Activated T-cell treated with anti-CD3 and anti-CD28 coated beads for 4 hours (primary cell): ENCODE measurements around the gene HINT2.

Experiments
- DNase-seq: peaks from one replicate; pipeline ENCODE4 v3.0.0-alpha.2; 2020

Gene HINT2

DNA sequence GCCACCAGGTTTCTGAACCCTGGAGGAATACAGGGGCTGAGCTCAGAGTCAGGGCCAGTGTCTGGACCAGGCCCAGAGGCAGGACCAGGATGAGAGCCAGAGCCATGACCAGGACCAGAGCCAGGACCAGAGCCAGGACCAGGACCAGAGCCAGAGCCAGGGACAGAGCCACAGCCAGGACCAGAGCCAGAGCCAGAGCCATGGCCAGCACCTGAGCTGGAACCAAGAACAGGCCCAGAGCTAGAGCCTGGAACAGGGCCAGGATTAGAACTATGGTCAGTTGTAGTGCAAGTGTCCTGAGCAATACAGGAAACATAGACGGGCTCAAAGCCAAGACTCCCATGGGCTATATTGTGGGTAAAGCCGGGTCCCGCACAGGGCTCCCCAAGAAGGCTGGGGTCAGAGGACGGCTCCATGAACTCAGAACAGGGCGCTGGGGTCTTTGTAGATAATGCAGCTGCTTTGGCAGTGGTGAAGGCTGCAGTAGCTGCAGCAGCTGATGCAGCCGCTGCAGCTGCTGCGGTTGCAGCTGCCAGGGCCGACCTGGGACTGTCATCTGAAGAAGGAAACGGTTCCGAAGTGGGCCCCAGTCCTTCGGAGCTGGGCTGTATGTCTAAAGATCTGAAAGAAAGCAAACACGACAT, 3.3 kb downstream of the HINT2 start:
- DNase-seq, result no peak

DNA sequence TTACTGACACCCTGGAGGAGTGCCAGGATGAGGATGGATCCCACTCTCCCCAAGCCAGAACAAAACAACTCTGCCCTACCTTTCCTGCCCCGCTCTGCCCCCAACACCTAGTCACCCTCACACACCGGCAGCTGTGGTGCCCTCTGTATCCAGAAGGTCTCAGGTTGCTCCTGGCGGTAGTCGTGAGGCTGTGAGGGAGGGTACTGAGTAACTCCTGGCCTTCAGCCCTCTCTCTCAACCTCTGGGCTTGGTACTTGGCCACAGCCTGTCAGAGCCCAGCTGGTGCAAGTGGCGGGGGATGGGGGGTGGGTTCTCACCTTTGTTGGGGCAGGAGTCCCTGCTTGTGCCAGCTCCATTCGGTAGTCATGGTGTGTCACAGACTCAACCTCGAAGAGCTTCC, 4.7 kb downstream of the HINT2 start:
- DNase-seq, result no peak

GRCh38 chr9:35808433-35808832, 6.4 kb downstream of the HINT2 start:
- no peak for DNase-seq

DNA sequence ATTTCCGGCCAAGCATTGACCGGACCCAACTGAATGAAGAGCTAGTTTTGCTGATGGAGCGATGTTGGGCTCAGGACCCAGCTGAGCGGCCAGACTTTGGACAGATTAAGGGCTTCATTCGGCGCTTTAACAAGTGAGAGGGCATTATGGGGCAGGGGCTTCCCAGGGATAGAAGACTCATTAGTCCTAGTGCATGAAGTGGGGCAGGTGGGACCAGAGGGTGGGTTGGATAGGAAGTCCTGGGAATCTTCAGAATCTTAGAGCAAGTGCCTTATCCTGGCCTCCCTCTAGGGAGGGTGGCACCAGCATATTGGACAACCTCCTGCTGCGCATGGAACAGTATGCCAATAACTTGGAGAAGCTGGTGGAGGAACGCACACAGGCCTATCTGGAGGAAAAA, 8.7 kb downstream of the HINT2 start:
- DNase-seq, result no peak

DNA sequence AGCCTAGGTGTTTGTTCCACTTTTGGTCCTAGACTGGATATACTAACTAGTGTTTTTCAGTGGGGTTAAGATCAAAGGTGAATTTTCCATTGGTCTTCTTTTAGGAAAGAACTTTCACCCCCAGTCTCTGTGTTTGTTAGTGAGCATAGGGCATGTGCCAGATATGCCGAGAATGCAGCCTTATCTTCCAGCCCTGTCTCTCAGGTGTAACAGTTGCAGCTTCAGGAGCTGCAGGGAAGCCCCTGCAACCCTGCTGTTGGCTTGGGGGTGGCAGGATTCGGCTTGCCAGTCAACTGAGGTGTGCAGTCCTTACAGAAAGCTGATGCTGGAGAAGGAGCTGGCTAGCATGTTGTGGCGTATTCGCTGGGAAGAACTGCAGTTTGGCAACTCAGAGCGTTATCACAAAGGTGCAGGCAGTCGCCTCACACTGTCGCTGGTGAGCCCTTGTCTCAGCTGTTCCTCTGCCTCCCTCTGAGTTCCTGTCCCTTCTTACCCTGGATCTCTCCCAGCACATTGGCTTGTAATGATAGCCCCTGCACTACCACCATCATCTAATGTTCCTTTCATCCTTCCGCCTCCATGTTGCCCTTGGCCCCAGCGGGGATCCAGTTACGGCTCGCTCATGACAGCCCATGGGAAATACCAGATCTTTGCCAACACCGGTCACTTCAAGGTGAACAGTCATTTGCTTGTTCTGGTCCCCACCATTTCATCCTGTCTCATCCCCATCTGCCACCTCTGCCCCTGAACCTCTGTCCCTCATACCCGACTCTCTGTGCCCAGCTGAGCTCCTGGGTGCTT, 13.3 kb downstream of the HINT2 start:
- DNase-seq, result no peak

DNA sequence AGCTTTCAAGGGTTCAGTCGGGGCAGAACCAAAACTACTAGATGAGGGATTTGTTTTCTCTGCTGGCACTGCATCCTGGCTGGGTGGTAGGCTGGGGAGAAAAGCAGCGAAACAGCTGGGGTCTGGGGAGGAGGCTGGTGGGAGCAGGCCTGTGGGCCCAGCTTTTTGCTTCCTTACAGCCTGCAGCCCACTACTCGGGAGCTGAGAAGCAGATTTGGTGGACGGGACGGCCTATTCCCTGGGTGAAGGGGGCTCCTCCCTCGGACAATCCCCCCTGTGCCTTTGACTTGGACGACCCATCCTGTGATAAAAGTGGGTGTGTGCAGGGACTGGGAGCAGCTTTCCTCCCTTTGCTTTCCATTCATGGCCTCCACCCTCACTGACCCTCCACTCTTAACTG, 14.3 kb downstream of the HINT2 start:
- no peak for DNase-seq

GRCh38 chr9:35798658-35799374, 16.0 kb downstream of the HINT2 start:
- no peak for DNase-seq

DNA sequence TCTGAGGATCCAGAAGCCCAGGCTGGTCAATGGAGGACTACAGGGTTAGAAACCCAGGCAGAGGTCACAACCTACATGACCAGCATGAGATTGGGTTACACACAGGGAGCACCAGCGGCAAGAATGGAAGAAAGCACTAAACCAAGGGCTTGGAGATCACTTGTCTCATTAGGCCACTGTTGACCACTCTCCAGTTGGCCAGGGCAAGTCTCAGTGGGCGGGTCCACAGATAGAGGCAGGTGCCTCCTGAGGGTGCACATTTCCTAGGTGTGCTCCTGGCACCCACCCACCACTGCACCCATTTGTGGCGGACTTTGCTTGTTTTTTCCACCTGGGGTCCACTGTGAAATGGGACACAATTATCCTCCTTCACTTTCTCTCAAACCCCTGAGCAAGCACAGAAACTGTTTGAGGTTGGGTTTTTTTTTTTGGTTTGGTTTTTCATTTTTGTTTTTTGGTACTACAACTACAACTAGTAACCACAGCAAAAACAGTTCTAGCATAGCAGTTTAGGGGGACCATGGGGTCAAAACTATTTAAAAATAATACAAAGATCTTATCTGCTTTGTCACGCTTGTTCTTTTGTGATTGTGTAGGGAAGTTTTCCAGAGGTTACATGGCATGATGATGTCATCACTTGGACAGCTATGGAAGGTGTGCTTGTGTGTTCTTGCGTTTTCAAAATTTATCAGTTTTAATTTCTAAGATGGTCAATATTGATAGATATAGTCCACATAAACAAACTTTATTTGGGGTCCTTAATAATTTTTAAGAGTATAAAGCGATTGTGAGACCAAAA, 17.3 kb downstream of the HINT2 start:
- DNase-seq, result no peak

- DNase-seq, result no peak
These were observed 19.1 kb downstream of the HINT2 start for GRCh38 chr9:35795695-35796094.

DNA sequence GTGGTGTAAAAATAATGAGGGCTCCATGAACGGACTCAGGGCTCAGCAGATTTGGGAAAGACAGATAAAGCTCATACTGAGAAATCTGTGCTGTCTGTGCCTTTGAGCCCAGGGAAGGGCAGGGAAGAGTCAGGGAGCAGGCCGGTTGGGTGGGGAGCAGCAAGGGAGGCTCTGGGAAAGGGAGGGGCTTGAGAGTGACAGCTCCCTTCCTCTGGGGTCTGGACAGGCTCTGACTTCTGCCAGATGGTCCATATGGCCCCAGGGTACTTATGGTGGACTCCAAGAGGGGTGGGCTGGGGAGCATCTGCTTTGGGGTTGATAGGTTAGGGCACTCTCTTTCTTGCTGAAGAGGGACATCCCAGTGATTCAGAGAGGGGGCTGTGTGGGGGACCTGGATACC, 21.4 kb downstream of the HINT2 start:
- no peak for DNase-seq

GRCh38 chr9:35792826-35793225, 22.0 kb downstream of the HINT2 start:
- DNase-seq, result no peak

DNA sequence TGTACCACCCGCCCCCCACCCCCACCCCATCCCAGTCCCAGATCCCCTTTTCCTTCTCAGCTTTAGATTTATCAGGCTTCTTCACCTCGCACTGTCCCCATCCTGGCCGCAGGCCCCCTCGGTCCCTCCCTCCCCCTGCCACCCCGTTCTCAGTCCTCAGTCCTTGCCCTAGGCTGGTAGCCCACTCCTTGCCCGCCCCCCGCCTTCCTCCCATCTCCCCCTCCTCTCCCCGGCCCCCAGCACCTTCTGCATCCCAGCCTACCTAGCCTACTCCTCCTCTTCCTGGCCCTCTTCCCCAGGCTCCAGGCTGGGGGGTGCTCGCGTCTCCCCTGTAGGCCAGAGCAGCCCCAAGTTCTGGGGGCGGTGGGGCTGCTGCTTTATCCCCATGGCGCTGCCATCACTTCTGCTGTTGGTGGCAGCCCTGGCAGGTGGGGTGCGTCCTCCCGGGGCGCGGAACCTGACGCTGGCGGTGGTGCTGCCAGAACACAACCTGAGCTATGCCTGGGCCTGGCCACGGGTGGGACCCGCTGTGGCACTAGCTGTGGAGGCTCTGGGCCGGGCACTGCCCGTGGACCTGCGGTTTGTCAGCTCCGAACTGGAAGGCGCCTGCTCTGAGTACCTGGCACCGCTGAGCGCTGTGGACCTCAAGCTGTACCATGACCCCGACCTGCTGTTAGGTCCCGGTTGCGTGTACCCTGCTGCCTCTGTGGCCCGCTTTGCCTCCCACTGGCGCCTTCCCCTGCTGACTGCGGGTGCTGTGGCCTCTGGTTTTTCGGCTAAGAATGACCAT, 22.6 kb downstream of the HINT2 start:
- no peak for DNase-seq

DNA sequence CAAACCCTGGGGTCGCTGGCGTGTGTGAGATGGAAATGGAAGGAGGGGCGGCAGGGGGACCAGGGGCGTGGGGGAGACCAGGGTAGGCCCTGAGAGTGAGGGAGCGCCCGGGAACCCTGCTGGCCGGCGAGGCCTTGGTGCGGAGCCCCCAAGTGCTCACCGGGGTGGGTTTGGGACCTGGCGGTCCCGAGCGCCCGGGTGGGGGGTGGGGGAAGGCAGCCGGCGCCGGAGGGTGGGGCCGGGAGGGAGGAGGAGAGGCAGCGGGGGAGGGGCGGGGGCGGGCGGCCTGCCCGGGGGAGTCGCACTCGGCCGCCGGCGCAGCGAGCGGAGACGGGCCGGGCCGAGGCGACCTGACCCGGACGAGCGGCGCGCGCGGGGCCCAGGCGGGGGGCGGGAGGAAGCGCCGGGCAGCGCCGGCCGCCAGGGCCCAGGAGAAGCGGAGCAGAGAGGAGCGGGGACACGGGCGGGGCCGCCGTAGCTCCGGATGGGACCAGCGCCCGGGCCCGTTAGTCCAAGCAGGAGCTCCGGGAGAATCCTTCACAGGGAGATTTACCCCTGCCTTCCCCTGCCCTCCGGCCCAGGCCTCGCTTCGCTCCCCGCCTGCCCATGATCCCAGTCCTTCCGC, 23.4 kb downstream of the HINT2 start, which contains the start of gene NPR2:
Gene NPR2, plus strand, starts transcription at position 295 of the 625 bp plus-strand sequence. CDS start 818 bp downstream, outside the sequence.
- DNase-seq, result no peak

DNA sequence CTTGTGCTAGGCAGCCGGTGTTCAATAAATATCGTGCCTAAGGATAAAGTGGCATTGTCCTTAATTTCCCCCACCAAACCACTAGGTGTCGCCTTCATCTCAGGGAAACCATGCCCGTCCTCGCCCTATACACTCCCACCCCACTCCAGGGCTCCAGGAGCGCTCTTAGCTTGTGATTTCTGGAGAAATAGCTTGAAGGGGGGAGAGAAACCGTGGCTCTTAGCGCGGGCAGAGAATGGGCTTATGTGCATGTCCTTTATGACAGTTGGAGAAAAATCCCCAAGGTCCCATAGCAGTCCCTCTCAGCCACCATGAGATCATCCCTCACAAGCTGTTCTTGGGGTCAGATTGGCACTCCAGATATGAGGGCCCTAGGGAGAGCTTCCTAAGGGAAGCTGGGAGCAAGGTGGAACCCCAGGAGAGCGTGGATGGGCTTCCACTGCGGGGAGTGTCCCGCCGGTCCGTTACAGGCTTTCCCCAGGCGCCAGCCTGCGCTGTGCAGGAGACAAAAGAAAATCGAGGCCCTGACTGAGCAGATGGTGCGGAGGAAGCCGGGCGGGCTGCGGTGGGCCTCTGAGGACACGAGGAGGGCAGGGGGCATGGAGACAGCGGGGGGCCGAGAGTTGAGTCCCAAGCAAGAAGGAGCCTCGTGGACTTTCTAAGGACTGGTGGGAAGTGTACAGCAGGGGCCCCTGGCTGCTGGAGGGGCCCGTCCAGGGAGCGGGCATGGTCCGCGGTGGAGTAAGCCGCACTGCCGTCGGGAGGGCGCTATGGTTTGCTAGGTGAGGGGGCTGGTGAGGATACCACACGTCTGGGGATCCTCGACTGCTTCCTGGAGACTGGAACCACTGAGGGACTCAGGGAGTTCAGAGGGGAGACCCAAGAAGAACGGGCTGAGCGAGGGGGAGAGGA, 24.2 kb downstream of the HINT2 start:
- DNase-seq, result peak; percentile 45

- no peak for DNase-seq
These were observed 24.8 kb downstream of the HINT2 start for GRCh38 chr9:35790025-35790384.

DNA sequence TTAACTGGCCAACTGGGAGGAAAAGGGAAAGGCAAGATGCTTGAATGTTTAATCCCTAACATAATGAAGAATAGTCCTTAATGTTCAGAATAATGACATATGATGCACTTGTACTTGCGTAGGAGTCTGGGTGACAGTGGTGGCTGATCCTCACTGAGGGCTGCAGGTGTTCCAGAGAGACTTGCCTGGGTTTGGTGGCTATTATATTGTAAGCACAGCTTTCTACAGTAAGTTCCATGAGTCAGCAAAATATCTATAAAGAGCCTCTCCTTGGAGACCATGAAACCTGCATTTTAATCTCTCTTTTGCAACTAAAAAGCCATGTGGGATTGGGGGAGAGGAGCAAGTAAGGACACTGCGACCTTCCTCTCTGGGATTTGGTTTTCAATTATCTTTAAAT, 25.3 kb downstream of the HINT2 start:
- DNase-seq, result no peak

- DNase-seq, result no peak
These were observed 31.4 kb downstream of the HINT2 start for GRCh38 chr9:35783418-35783817.

- DNase-seq, result no peak
These were observed 33.8 kb downstream of the HINT2 start for GRCh38 chr9:35781066-35781465.

DNA sequence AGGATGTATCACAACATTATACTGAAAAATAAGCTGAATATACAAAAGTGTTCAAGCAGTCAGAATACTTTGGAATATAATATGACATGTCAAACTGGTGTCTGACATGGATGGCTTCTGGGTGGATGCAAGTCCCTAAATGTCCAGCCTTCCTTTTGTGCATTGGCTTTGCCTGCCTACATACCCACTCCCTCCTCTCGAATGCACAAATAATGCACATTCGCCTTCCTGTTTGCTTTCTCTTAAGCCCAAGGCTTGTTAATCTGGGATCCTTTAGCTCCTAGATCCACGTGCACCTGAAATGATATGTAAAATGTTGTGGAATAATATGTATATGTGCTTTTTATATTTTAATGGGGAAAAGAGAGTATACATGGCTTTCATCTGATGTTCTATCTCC, 36.3 kb downstream of the HINT2 start:
- DNase-seq, result no peak

DNA sequence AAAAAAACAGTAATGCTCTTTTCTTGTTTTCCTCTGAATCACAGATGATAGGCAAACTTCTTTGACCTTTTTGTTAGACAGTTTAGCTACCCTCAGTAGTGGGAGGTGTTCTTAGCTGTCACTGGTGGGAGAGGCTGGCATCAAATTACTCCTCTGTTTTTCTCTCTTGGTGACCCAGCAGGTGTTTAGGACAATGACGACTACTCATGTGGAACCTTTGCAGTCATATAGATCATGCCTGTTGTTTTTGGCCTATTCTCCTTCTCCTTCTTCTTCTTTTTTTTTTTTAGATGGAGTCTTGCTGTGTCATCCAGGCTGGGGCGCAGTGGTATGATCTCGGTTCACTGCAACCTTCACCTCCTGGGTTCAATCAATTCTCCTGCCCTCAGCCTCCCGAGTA, 38.8 kb downstream of the HINT2 start:
- no peak for DNase-seq
